Smooth muscle cell (in vitro differentiated cells): ENCODE results near the gene PRB3. TPM values are rescaled to one million over a fixed set of nuclear protein-coding genes. Genes with fewer than 3 reads are reported as not detected.

Experiments
- DNase-seq: peaks from one replicate; lab custom pipeline; 2025; ENCODE audit not compliant: unreplicated experiment; lab: John Stamatoyannopoulos, UW
- H2AFZ ChIP-seq: fragments of 200-600 bp; sonication (generic); 2 replicates; pipeline ENCODE4 v1.6.0; 2016; ENCODE audit warnings: antibody characterized with exemption, low read depth, mild to moderate bottlenecking
- H3F3A ChIP-seq: fragments of 200-600 bp; sonication (generic); 2 replicates; pipeline ENCODE4 v1.6.0; 2017; ENCODE audit warnings: antibody characterized with exemption, low read depth
- H3K27ac ChIP-seq: fragments of 200-600 bp; sonication (generic); 2 replicates; pipeline ENCODE4 v1.5.1; 2016; ENCODE audit warnings: low read depth, mild to moderate bottlenecking
- H3K27me3 ChIP-seq: fragments of 200-600 bp; sonication (generic); 2 replicates; pipeline ENCODE4 v1.6.1; 2016; ENCODE audit warnings: low read depth, mild to moderate bottlenecking
- H3K36me3 ChIP-seq: fragments of 200-600 bp; sonication (generic); 2 replicates; pipeline ENCODE4 v1.5.1; 2016; ENCODE audit warnings: low read depth
- H3K4me1 ChIP-seq: fragments of 200-600 bp; sonication (generic); 2 replicates; pipeline ENCODE4 v1.5.1; 2016; ENCODE audit warnings: low read depth
- H3K4me2 ChIP-seq: fragments of 200-600 bp; sonication (generic); 2 replicates; pipeline ENCODE4 v1.6.0; 2016; ENCODE audit warnings: mild to moderate bottlenecking
- H3K4me3 ChIP-seq: fragments of 200-600 bp; sonication (generic); 2 replicates; pipeline ENCODE4 v1.5.1; 2016; ENCODE audit warnings: mild to moderate bottlenecking
- H3K79me2 ChIP-seq: fragments of 200-600 bp; sonication (generic); 2 replicates; pipeline ENCODE4 v1.6.0; 2016; ENCODE audit warnings: low read depth, mild to moderate bottlenecking
- H3K9ac ChIP-seq: fragments of 200-600 bp; sonication (generic); 2 replicates; pipeline ENCODE4 v1.6.0; 2016; ENCODE audit warnings: low read depth
- H3K9me3 ChIP-seq: fragments of 200-600 bp; sonication (generic); replicated peaks from 2 replicates; pipeline ENCODE4 v1.5.1; 2016; ENCODE audit warnings: low read depth
- H4K20me1 ChIP-seq: fragments of 200-600 bp; sonication (generic); 2 replicates; pipeline ENCODE4 v1.6.0; 2016; ENCODE audit warnings: low read depth
- CTCF ChIP-seq: fragments of 200-600 bp; sonication (generic); IDR thresholded peaks from 2 replicates; pipeline ENCODE4 v1.5.1; 2017; ENCODE audit warnings: borderline replicate concordance, mild to moderate bottlenecking, antibody characterized with exemption; ENCODE audit not compliant: insufficient read depth, poor library complexity, severe bottlenecking
- WGBS: methylation state at CpG from one replicate; pipeline ENCODE4 v1.1.7; 2016; ENCODE audit warnings: low lambda C conversion rate; 5-methylcytosine and 5-hydroxymethylcytosine counted together
- polyA plus RNA-seq: library from polyadenylated mRNA; unstranded; fragments of >200 nt; fragmentation: Nextera tagmentation; extraction: Ambion mirVana; gene quantifications from 2 replicates; pipeline ENCODE4 v1.2.1, GENCODE V29; 2016
- total RNA-seq: library from RNA; depleted of rRNA; stranded (reverse); fragments of >200 nt; gene quantifications from 2 replicates; pipeline ENCODE4 v1.2.3, GENCODE V29; 2014

PRB3 gene
- total RNA-seq = not detected in 2 replicates
- 0.19 and 0.43 TPM in 2 replicates for polyA plus RNA-seq

- TF ChIP-seq CTCF = no peak
- Histone ChIP-seq H3K9ac (no peak within 1 kb of the TSS), H3K4me2 (no peak within 1 kb of the TSS), H3F3A (no peaks in the 10 kb centered on the region), H3K4me1 (no peaks in the 10 kb centered on the region), H3K9me3 (no peaks in the 10 kb centered on the region), H3K36me3 (no peaks in the 10 kb centered on the region), H3K27ac (no peak within 1 kb of the TSS), H3K4me3 (no peak within 1 kb of the TSS), H3K79me2 (no peaks in the 10 kb centered on the region), H3K27me3 (no peaks in the 10 kb centered on the region), H2AFZ (no peak within 1 kb of the TSS), H4K20me1 (no peaks in the 10 kb centered on the region)
- DNase-seq = no peak
- 91% methylated on average over 3 of the region's 3 CpGs for WGBS
Observed at GRCh38 chr12:11269607-11270006, at the start of gene PRB3. Gene PRB3 (minus strand): TSS chr12:11269707. CDS start chr12:11269669, 38 bp downstream.

GRCh38 chr12:11310336-11310735, 40.8 kb upstream of the PRB3 start, which contains the start of gene PRB4:
Gene PRB4 (minus strand): TSS chr12:11310436. CDS start chr12:11310398, 38 bp downstream.
- Histone ChIP-seq H3K4me2 (no peak within 1 kb of the TSS), H3K9me3 (no peaks in the 10 kb centered on the region)
- 84% methylated on average over 3 of the region's 3 CpGs for WGBS

GRCh38 chr12:11307143-11307542, 37.6 kb upstream of the PRB3 start:
- no peak overlapping the region for H3K4me2 ChIP-seq
- no peak overlapping the region for H3K9ac ChIP-seq
- H3K79me2 ChIP-seq = no peaks in the 10 kb centered on the region
- no peak for DNase-seq
- no peaks in the 10 kb centered on the region for H3K36me3 ChIP-seq
- TF ChIP-seq CTCF = no peak
- H3K4me3 ChIP-seq = no peak overlapping the region
- no peaks in the 10 kb centered on the region for H3F3A ChIP-seq
- H2AFZ ChIP-seq = no peak overlapping the region
- no peaks in the 10 kb centered on the region for H3K9me3 ChIP-seq
- WGBS = 84% methylated on average over 2 of the region's 2 CpGs
- no peaks in the 10 kb centered on the region for H3K4me1 ChIP-seq
- no peaks in the 10 kb centered on the region for H3K27me3 ChIP-seq
- H3K27ac ChIP-seq = no peak overlapping the region
- no peaks in the 10 kb centered on the region for H4K20me1 ChIP-seq

More at GRCh38 chr12:11310336-11310735, 40.8 kb upstream of the PRB3 start, which contains the start of gene PRB4:
- H3K9ac ChIP-seq = no peak within 1 kb of the TSS
- no peak for TF ChIP-seq CTCF
- H3F3A ChIP-seq = no peaks in the 10 kb centered on the region
- no peak within 1 kb of the TSS for H3K4me3 ChIP-seq
- no peaks in the 10 kb centered on the region for H3K27me3 ChIP-seq
- no peak for DNase-seq
- no peaks in the 10 kb centered on the region for H3K36me3 ChIP-seq
- H4K20me1 ChIP-seq = no peaks in the 10 kb centered on the region
- H3K79me2 ChIP-seq = no peaks in the 10 kb centered on the region
- H2AFZ ChIP-seq = no peak within 1 kb of the TSS
- no peaks in the 10 kb centered on the region for H3K4me1 ChIP-seq
- no peak within 1 kb of the TSS for H3K27ac ChIP-seq

GRCh38 chr12:11273449-11273848, 3.9 kb upstream of the PRB3 start:
- Histone ChIP-seq H3K36me3 (no peaks in the 10 kb centered on the region), H3K4me1 (no peaks in the 10 kb centered on the region), H3K9ac (no peak overlapping the region), H3K27me3 (no peaks in the 10 kb centered on the region), H3K4me3 (no peak overlapping the region), H3F3A (no peaks in the 10 kb centered on the region), H3K9me3 (no peaks in the 10 kb centered on the region), H3K27ac (no peak overlapping the region), H3K4me2 (no peak overlapping the region), H2AFZ (no peak overlapping the region), H4K20me1 (no peaks in the 10 kb centered on the region), H3K79me2 (no peaks in the 10 kb centered on the region)
- no peak for TF ChIP-seq CTCF
- WGBS = 88% methylated on average over 3 of the region's 3 CpGs
- DNase-seq = no peak
